Smooth muscle cell (in vitro differentiated cells): ENCODE results near the gene SAC3D1. TPM values are rescaled to one million over a fixed set of nuclear protein-coding genes. Genes with fewer than 3 reads are reported as not detected.

Experiments
- DNase-seq: peaks from one replicate; lab custom pipeline; 2025; ENCODE audit not compliant: unreplicated experiment; lab: John Stamatoyannopoulos, UW
- H2AFZ ChIP-seq: fragments of 200-600 bp; sonication (generic); 2 replicates; pipeline ENCODE4 v1.6.0; 2016; ENCODE audit warnings: antibody characterized with exemption, low read depth, mild to moderate bottlenecking
- H3F3A ChIP-seq: fragments of 200-600 bp; sonication (generic); 2 replicates; pipeline ENCODE4 v1.6.0; 2017; ENCODE audit warnings: antibody characterized with exemption, low read depth
- H3K27ac ChIP-seq: fragments of 200-600 bp; sonication (generic); 2 replicates; pipeline ENCODE4 v1.5.1; 2016; ENCODE audit warnings: low read depth, mild to moderate bottlenecking
- H3K27me3 ChIP-seq: fragments of 200-600 bp; sonication (generic); 2 replicates; pipeline ENCODE4 v1.6.1; 2016; ENCODE audit warnings: low read depth, mild to moderate bottlenecking
- H3K36me3 ChIP-seq: fragments of 200-600 bp; sonication (generic); 2 replicates; pipeline ENCODE4 v1.5.1; 2016; ENCODE audit warnings: low read depth
- H3K4me1 ChIP-seq: fragments of 200-600 bp; sonication (generic); 2 replicates; pipeline ENCODE4 v1.5.1; 2016; ENCODE audit warnings: low read depth
- H3K4me2 ChIP-seq: fragments of 200-600 bp; sonication (generic); 2 replicates; pipeline ENCODE4 v1.6.0; 2016; ENCODE audit warnings: mild to moderate bottlenecking
- H3K4me3 ChIP-seq: fragments of 200-600 bp; sonication (generic); 2 replicates; pipeline ENCODE4 v1.5.1; 2016; ENCODE audit warnings: mild to moderate bottlenecking
- H3K79me2 ChIP-seq: fragments of 200-600 bp; sonication (generic); 2 replicates; pipeline ENCODE4 v1.6.0; 2016; ENCODE audit warnings: low read depth, mild to moderate bottlenecking
- H3K9ac ChIP-seq: fragments of 200-600 bp; sonication (generic); 2 replicates; pipeline ENCODE4 v1.6.0; 2016; ENCODE audit warnings: low read depth
- H3K9me3 ChIP-seq: fragments of 200-600 bp; sonication (generic); replicated peaks from 2 replicates; pipeline ENCODE4 v1.5.1; 2016; ENCODE audit warnings: low read depth
- H4K20me1 ChIP-seq: fragments of 200-600 bp; sonication (generic); 2 replicates; pipeline ENCODE4 v1.6.0; 2016; ENCODE audit warnings: low read depth
- WGBS: methylation state at CpG from one replicate; pipeline ENCODE4 v1.1.7; 2016; ENCODE audit warnings: low lambda C conversion rate; 5-methylcytosine and 5-hydroxymethylcytosine counted together
- polyA plus RNA-seq: library from polyadenylated mRNA; unstranded; fragments of >200 nt; fragmentation: Nextera tagmentation; extraction: Ambion mirVana; gene quantifications from 2 replicates; pipeline ENCODE4 v1.2.1, GENCODE V29; 2016
- total RNA-seq: library from RNA; depleted of rRNA; stranded (reverse); fragments of >200 nt; gene quantifications from 2 replicates; pipeline ENCODE4 v1.2.3, GENCODE V29; 2014
- TF ChIP-seq, protein P1 (sequence below): fragments of 200-600 bp; sonication (generic); IDR thresholded peaks from 2 replicates; pipeline ENCODE4 v1.5.1; 2017; ENCODE audit warnings: borderline replicate concordance, mild to moderate bottlenecking, antibody characterized with exemption; ENCODE audit not compliant: insufficient read depth, poor library complexity, severe bottlenecking

The SAC3D1 gene
- total and polyA plus RNA-seq, 2 experiments from 2014 or later, result 7.4 to 26.2 TPM

DNA sequence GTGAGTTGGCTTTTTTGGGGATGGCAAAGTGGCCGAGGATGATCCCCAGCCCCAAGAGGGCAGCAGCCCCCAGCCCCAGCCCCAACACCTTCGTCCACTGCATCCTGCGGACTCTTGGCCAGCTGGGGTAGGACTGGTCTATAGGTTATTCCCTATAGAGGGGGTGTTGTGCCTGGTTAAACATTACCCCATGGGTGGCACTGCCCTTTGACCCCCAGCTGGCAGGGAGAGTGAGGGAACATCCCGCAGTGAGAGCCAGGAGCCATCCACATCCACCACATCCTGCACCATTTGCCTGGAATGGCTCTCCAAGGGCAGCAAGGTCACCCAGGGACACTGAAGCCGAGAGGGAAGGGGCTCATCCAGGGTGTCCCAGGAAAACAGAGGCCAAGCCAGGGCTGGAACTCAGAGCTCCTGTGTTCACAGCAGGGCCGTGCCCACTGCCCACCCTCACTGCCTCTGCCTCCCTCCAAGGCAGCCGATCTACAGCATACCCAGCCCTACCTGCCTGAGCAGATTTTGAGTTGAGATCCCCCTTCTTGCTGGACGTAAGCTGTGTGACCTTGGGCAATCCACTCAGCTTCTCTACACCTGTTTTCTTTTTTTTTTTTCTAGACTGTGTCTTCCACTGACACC, 17.5 kb downstream of the SAC3D1 start, which contains the start of gene NAALADL1:
TSS of gene NAALADL1 (minus strand) at position 135 of the 636 bp plus-strand sequence. CDS start at position 103, 32 bp downstream.
- H3K4me1 ChIP-seq, result no peaks in the 10 kb centered on the region
- no peak for DNase-seq

DNA sequence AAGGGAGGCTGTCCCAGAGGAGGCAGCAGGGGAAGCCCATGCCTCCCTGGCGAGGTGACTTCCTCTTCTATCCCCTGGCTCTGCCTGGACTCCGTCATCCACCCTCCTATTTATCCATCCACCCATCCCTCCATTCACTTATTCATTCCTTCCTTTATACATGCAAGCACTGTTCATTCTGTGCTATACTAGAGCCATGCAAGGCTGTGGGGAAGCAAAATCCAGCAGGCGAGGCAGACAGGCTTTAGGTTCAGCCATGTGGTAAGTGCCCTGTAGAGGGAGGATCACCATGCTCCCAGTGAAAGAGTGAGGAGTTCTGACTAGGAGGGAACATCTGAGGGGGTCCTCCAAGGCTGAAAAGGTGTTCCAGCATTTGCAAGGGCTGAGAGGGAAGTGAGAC, 18.5 kb downstream of the SAC3D1 start:
- Histone ChIP-seq H3K4me3 (no peak overlapping the region), H3K36me3 (no peaks in the 10 kb centered on the region), H3K79me2 (no peaks in the 10 kb centered on the region), H4K20me1 (no peaks in the 10 kb centered on the region), H3K4me2 (no peak overlapping the region), H3K4me1 (no peaks in the 10 kb centered on the region), H3K27me3 (no peaks in the 10 kb centered on the region), H3F3A (no peaks in the 10 kb centered on the region), H3K27ac (no peak overlapping the region), H3K9me3 (no peaks in the 10 kb centered on the region), H3K9ac (no peak overlapping the region), H2AFZ (no peak overlapping the region)
- TF ChIP-seq, protein P1, sequence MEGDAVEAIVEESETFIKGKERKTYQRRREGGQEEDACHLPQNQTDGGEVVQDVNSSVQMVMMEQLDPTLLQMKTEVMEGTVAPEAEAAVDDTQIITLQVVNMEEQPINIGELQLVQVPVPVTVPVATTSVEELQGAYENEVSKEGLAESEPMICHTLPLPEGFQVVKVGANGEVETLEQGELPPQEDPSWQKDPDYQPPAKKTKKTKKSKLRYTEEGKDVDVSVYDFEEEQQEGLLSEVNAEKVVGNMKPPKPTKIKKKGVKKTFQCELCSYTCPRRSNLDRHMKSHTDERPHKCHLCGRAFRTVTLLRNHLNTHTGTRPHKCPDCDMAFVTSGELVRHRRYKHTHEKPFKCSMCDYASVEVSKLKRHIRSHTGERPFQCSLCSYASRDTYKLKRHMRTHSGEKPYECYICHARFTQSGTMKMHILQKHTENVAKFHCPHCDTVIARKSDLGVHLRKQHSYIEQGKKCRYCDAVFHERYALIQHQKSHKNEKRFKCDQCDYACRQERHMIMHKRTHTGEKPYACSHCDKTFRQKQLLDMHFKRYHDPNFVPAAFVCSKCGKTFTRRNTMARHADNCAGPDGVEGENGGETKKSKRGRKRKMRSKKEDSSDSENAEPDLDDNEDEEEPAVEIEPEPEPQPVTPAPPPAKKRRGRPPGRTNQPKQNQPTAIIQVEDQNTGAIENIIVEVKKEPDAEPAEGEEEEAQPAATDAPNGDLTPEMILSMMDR, result no peak
- 69% methylated on average over 3 of the region's 3 CpGs for WGBS
- DNase-seq, result no peak

More for the DNA sequence above, 17.5 kb downstream of the SAC3D1 start, which contains the start of gene NAALADL1:
- Histone ChIP-seq H3K4me3 (no peak within 1 kb of the TSS), H3K9me3 (no peaks in the 10 kb centered on the region), H2AFZ (no peak within 1 kb of the TSS), H3K27ac (no peak within 1 kb of the TSS), H3K4me2 (no peak within 1 kb of the TSS), H4K20me1 (no peaks in the 10 kb centered on the region), H3K27me3 (no peaks in the 10 kb centered on the region), H3F3A (no peaks in the 10 kb centered on the region), H3K9ac (no peak within 1 kb of the TSS), H3K36me3 (no peaks in the 10 kb centered on the region), H3K79me2 (no peaks in the 10 kb centered on the region)
- 89% methylated on average over 8 of the region's 8 CpGs for WGBS
- TF ChIP-seq, protein P1, result no peak

DNA sequence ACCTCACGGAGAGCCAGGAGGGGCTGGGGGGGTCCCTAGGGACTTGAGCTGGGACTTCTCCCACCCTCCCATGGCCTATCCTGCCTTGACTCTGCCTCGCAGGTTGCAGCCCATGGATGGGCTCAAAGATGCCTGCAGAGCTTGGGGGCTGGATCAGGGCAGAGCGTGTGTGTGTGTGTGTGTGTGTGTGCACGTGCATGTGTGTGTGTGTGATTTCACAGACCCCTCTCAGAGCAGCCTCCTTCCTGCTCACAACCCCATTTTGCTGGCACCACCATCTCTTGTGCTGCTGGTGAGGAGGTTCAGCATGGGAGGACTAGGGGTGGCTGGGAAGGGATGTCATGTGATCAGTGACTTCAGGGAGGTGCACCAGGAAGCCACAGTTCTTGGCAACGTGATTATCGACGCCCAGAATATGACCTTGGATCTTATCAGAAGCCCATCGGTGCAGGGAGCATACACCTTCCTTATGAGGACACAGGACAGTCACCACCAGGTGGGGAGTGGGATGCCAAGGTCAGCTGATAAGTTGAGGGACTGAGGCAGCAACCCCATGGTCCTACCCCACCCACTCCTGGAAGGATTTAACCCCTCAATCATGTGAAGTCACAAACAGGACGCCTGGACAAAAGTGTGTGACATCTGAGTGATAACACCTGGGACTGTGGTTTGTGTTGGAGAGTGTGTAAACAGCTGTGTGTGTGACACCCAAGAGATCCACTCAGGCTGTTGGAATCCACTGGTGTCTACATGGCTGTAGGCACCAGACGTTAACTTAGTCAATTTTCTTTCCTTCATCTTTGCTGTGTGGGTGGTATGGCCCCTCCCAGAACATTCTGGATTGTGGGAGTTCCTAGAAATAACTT, 19.2 kb downstream of the SAC3D1 start:
- DNase-seq, result no peak

More for the DNA sequence above, 19.2 kb downstream of the SAC3D1 start:
- Histone ChIP-seq H3K9me3 (no peaks in the 10 kb centered on the region), H3K27me3 (no peaks in the 10 kb centered on the region), H3K4me2 (no peak overlapping the region), H2AFZ (no peak overlapping the region), H3K9ac (no peak overlapping the region), H3K4me3 (no peak overlapping the region), H3F3A (no peaks in the 10 kb centered on the region), H3K79me2 (no peaks in the 10 kb centered on the region), H4K20me1 (no peaks in the 10 kb centered on the region), H3K27ac (no peak overlapping the region), H3K4me1 (no peaks in the 10 kb centered on the region), H3K36me3 (no peaks in the 10 kb centered on the region)
- TF ChIP-seq, protein P1, result no peak
- 80% methylated on average over 10 of the region's 10 CpGs for WGBS
